ENCODE results near the gene PNPT1. TPM values are rescaled to one million over a fixed set of nuclear protein-coding genes. Genes with fewer than 3 reads are reported as not detected.

PNPT1 gene
- total RNA-seq, 4 donors from 2014 or later = 15.5 to 21.0 (median 20.6) TPM

GRCh38 chr2:55668956-55669355 is 24.7 kb downstream of the PNPT1 start:
- TF ChIP-seq POLR2A (IDR thresholded peaks at IDR 0.05) (no peak), CTCF (IDR thresholded peaks at IDR 0.05) (no peak)
- Histone ChIP-seq H3K9me3 (no peaks in the 10 kb centered on the region), H3K36me3 (peaks cover 0 to 24% of the 10 kb centered on the region in 2 donors), H3K27me3 (no peaks in the 10 kb centered on the region), H3K4me3 (replicated peaks in 1 of 3) (no peak overlapping the region), H3K4me1 (no peaks in the 10 kb centered on the region), H3K27ac (no peak overlapping the region)
- intact Hi-C loops (cut with DNase I) = no loop called here
- no peak for DNase-seq

GRCh38 chr2:55653255-55653654 is 40.4 kb downstream of the PNPT1 start:
- intact Hi-C loops (cut with DNase I) = no loop called here
- Histone ChIP-seq H3K27ac (no peak overlapping the region), H3K27me3 (no peaks in the 10 kb centered on the region), H3K4me1 (no peaks in the 10 kb centered on the region), H3K36me3 (peaks cover 15 to 17% of the 10 kb centered on the region in 2 donors), H3K9me3 (no peaks in the 10 kb centered on the region), H3K4me3 (replicated peaks in 1 of 3) (no peak overlapping the region)
- DNase-seq = no peak
- WGBS, 2 donors = 95% methylated on average over 2 of the region's 2 CpGs
- TF ChIP-seq POLR2A (IDR thresholded peaks at IDR 0.05) = no peak
- no peak for TF ChIP-seq CTCF (IDR thresholded peaks at IDR 0.05)

- no peak for TF ChIP-seq POLR2A (IDR thresholded peaks at IDR 0.05)
- no peak for TF ChIP-seq CTCF (IDR thresholded peaks at IDR 0.05)
- no peaks in the 10 kb centered on the region for H3K4me1 ChIP-seq
- H3K27ac ChIP-seq = no peak overlapping the region
- H3K27me3 ChIP-seq = no peaks in the 10 kb centered on the region
- H3K36me3 ChIP-seq = peaks cover 7 to 23% of the 10 kb centered on the region in 2 donors
- no peak overlapping the region for H3K4me3 ChIP-seq (replicated peaks in 1 of 3)
- H3K9me3 ChIP-seq = no peaks in the 10 kb centered on the region
- no peak for DNase-seq
- WGBS, 2 donors = 95 to 97% methylated on average over 1 of the region's 1 CpG
- intact Hi-C loops (cut with DNase I) = no loop called here
Measured at GRCh38 chr2:55649211-55649610, 44.4 kb downstream of the PNPT1 start.

- H3K4me1 ChIP-seq = no peaks in the 10 kb centered on the region
- TF ChIP-seq POLR2A (IDR thresholded peaks at IDR 0.05) = no peak
- no peak for TF ChIP-seq CTCF (IDR thresholded peaks at IDR 0.05)
- no peak overlapping the region for H3K4me3 ChIP-seq (replicated peaks in 1 of 3)
- 96 to 98% methylated on average over 3 of the region's 3 CpGs for WGBS, 2 donors
- intact Hi-C loops (cut with DNase I) = no loop called here
- H3K36me3 ChIP-seq = peaks cover 9 to 30% of the 10 kb centered on the region in 2 donors
- DNase-seq = no peak
- no peak overlapping the region for H3K27ac ChIP-seq
- no peaks in the 10 kb centered on the region for H3K27me3 ChIP-seq
- no peaks in the 10 kb centered on the region for H3K9me3 ChIP-seq
Measured at GRCh38 chr2:55636831-55637230, 56.8 kb downstream of the PNPT1 start.

GRCh38 chr2:55628931-55629330 is 64.7 kb downstream of the PNPT1 start:
- Histone ChIP-seq H3K27me3 (no peaks in the 10 kb centered on the region), H3K4me3 (replicated peaks in 1 of 3) (no peak overlapping the region), H3K4me1 (peaks cover 0 to 6% of the 10 kb centered on the region in 2 donors), H3K36me3 (peaks cover 0 to 2% of the 10 kb centered on the region in 2 donors), H3K27ac (no peak overlapping the region), H3K9me3 (no peaks in the 10 kb centered on the region)
- TF ChIP-seq POLR2A (IDR thresholded peaks at IDR 0.05) (no peak), CTCF (IDR thresholded peaks at IDR 0.05) (no peak)
- intact Hi-C loops (cut with DNase I) = no loop called here
- no peak for DNase-seq
- WGBS, 2 donors = 97 to 100% methylated on average over 2 of the region's 2 CpGs
